ENCODE data around the gene OXLD1.

OXLD1 gene

GRCh38 chr17:81616877-81617276 is 49.5 kb downstream of the OXLD1 start:
- no peak for DNase-seq (ENCODE audit: low spot score)

GRCh38 chr17:81615401-81615930 is 50.9 kb downstream of the OXLD1 start:
- DNase-seq (ENCODE audit: low spot score): no peak

Measured in left forelimb (tissue), 1 donor.